ENCODE data around the gene NOL8.

Gene NOL8

GRCh38 chr9:92266486-92266885 lies 58.7 kb downstream of the NOL8 start:
- no peak for DNase-seq (ENCODE audit: low read depth, low spot score)

GRCh38 chr9:92265154-92265553 lies 60.0 kb downstream of the NOL8 start:
- DNase-seq (ENCODE audit: low read depth, low spot score): no peak

- DNase-seq (ENCODE audit: low read depth, low spot score): no peak
Observed at GRCh38 chr9:92263131-92263530, 62.0 kb downstream of the NOL8 start.

GRCh38 chr9:92257327-92257726 lies 67.8 kb downstream of the NOL8 start:
- DNase-seq (ENCODE audit: low read depth, low spot score): no peak

GRCh38 chr9:92254381-92255337 lies 70.5 kb downstream of the NOL8 start:
- DNase-seq (ENCODE audit: low read depth, low spot score): no peak

GRCh38 chr9:92253656-92254055 lies 71.5 kb downstream of the NOL8 start:
- no peak for DNase-seq (ENCODE audit: low read depth, low spot score)

GRCh38 chr9:92247981-92248380 lies 77.2 kb downstream of the NOL8 start:
- no peak for DNase-seq (ENCODE audit: low read depth, low spot score)
